Prostate gland (tissue), 2 donors: ENCODE measurements around the gene ZNF804A.

ENCODE experiments used
- POLR2A ChIP-seq: fragments of 450-650 bp; IDR thresholded peaks from one replicate; pipeline ENCODE4 v1.6.1; 2016; ENCODE audit warnings: antibody characterized with exemption, mild to moderate bottlenecking
- TF ChIP-seq, protein P1 (sequence below), 4 experiments: fragments of 200-600 bp in 2 of 4; fragments of 450-650 bp in 2 of 4; sonication (generic) in 2 of 4; IDR thresholded peaks; 1 replicate in 3 of 4; 2 replicates in 1 of 4; pipeline ENCODE4 v1.5.1; 2016 to 2019; ENCODE audit warnings: antibody characterized with exemption in 4 of 4, mild to moderate bottlenecking in 2 of 4, moderate library complexity in 2 of 4

DNA sequence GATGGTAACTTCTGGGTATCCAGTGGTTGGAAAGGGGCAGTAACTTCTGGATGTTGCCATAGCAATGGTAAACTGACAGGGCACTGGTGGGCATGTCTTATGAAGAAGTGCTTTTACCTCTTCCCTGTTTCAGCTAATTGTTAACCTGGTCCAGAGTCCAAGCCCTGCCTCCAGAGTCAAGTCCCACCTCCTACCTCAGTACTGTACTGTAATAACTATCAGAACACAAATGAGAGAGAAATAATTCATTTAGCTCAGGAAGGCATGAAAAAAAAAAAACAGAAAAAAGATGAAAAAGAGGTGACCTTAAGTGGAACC is 237.0 kb downstream of the ZNF804A start:
- TF ChIP-seq, protein P1, sequence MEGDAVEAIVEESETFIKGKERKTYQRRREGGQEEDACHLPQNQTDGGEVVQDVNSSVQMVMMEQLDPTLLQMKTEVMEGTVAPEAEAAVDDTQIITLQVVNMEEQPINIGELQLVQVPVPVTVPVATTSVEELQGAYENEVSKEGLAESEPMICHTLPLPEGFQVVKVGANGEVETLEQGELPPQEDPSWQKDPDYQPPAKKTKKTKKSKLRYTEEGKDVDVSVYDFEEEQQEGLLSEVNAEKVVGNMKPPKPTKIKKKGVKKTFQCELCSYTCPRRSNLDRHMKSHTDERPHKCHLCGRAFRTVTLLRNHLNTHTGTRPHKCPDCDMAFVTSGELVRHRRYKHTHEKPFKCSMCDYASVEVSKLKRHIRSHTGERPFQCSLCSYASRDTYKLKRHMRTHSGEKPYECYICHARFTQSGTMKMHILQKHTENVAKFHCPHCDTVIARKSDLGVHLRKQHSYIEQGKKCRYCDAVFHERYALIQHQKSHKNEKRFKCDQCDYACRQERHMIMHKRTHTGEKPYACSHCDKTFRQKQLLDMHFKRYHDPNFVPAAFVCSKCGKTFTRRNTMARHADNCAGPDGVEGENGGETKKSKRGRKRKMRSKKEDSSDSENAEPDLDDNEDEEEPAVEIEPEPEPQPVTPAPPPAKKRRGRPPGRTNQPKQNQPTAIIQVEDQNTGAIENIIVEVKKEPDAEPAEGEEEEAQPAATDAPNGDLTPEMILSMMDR (IDR thresholded peaks at IDR 0.05) = no peak
- TF ChIP-seq POLR2A = no peak
